ENCODE data around the gene COL4A2. TPM values are rescaled to one million over a fixed set of nuclear protein-coding genes. Genes with fewer than 3 reads are reported as not detected.

The COL4A2 gene
- total and polyA plus RNA-seq, 2 donors (not counting 1 experiment from before 2014, with no cell fraction given) = 0.17 TPM; not detected in 1

GRCh38 chr13:110478405-110479214, 171.5 kb downstream of the COL4A2 start:
- CTCF ChIA-PET = no interaction called here
- no peak overlapping the region for H3K9ac ChIP-seq (ENCODE audit: low read length)
- Mint-ChIP-seq H3K9me3 (ENCODE audit: insufficient read depth) (no peaks in the 10 kb centered on the region), H3K4me1 (peaks cover 15% of the 10 kb centered on the region), H3K4me3 (no peak overlapping the region), H3K27ac (no peak overlapping the region), H3K27me3 (no peaks in the 10 kb centered on the region)
- WGBS (ENCODE audit: insufficient coverage) = 90% methylated on average over 13 of the region's 16 CpGs
- no peak overlapping the region for H3K4me3 ChIP-seq (ENCODE audit: control extremely low read depth in 1 of 5, extremely low read depth in 1 of 5, insufficient read depth in 1 of 5, low read depth in 2 of 5, low read length in 4 of 5)
- H3K4me1 ChIP-seq (ENCODE audit: control insufficient read depth in 2 of 2, insufficient read depth in 2 of 2, low read length in 2 of 2) = peaks cover 7 to 13% of the 10 kb centered on the region in 2 donors
- H3K9me3 ChIP-seq (ENCODE audit: control extremely low read depth in 1 of 3, control insufficient read depth in 2 of 3, insufficient read depth in 1 of 3, low read length in 2 of 3) = no peaks in the 10 kb centered on the region
- no peak for TF ChIP-seq EZH2 (IDR thresholded peaks at IDR 0.05; ENCODE audit: borderline replicate concordance, insufficient read depth, low read depth, low read length, poor library complexity, severe bottlenecking)
- no peaks in the 10 kb centered on the region for H3K36me3 ChIP-seq (replicated peaks in 1 of 2; ENCODE audit: control extremely low read depth in 1 of 2, control insufficient read depth in 1 of 2, extremely low read depth in 1 of 2, insufficient read depth in 2 of 2, low read length in 1 of 2)
- intact Hi-C loops (cut with micrococcal nuclease) = loop anchor here (10.0 kb wide), 1 partner anchor 706 kb away; no protein-coding TSS in a partner anchor
- no peaks in the 10 kb centered on the region for H3K79me2 ChIP-seq (ENCODE audit: control insufficient read depth, insufficient read depth, low read length)
- H3K27ac ChIP-seq (ENCODE audit: low read length in 2 of 2) = no peak overlapping the region
- DNase-seq (no peak), ATAC-seq (ENCODE audit: low read depth) (no peak)
- no peaks in the 10 kb centered on the region for H4K20me1 ChIP-seq (ENCODE audit: control insufficient read depth, insufficient read depth, low read length, poor library complexity, severe bottlenecking)
- POLR2A ChIA-PET = no interaction called here
- no peak overlapping the region for H2AFZ ChIP-seq (ENCODE audit: insufficient read depth, low read depth, low read length, poor library complexity, severe bottlenecking)
- H3K27me3 ChIP-seq (replicated peaks in 1 of 4; ENCODE audit: control extremely low read depth in 1 of 4, control insufficient read depth in 3 of 4, insufficient read depth in 4 of 4, low read length in 3 of 4) = peaks cover 0 to 2% (median 0%) of the 10 kb centered on the region in 4 experiments
- no peak overlapping the region for H3K4me2 ChIP-seq (replicated peaks; ENCODE audit: low read depth, low read length, poor library complexity, severe bottlenecking)

GRCh38 chr13:110479215-110479545, 172.1 kb downstream of the COL4A2 start:
- H3K9me3 ChIP-seq (ENCODE audit: control extremely low read depth in 1 of 3, control insufficient read depth in 2 of 3, insufficient read depth in 1 of 3, low read length in 2 of 3) = no peaks in the 10 kb centered on the region
- no peaks in the 10 kb centered on the region for H3K27me3 Mint-ChIP-seq
- no peak overlapping the region for H3K4me3 ChIP-seq (ENCODE audit: control extremely low read depth in 1 of 5, extremely low read depth in 1 of 5, insufficient read depth in 1 of 5, low read depth in 2 of 5, low read length in 4 of 5)
- H3K9me3 Mint-ChIP-seq (ENCODE audit: insufficient read depth) = no peaks in the 10 kb centered on the region
- no peak for DNase-seq
- ChIA-PET POLR2A (no interaction called here), CTCF (no interaction called here)
- H3K27me3 ChIP-seq (replicated peaks in 1 of 4; ENCODE audit: control extremely low read depth in 1 of 4, control insufficient read depth in 3 of 4, insufficient read depth in 4 of 4, low read length in 3 of 4) = peaks cover 0 to 2% (median 0%) of the 10 kb centered on the region in 4 experiments
- H4K20me1 ChIP-seq (ENCODE audit: control insufficient read depth, insufficient read depth, low read length, poor library complexity, severe bottlenecking) = no peaks in the 10 kb centered on the region
- intact Hi-C loops (cut with micrococcal nuclease) = loop anchor here (10.0 kb wide), 1 partner anchor 706 kb away; no protein-coding TSS in a partner anchor
- ATAC-seq (ENCODE audit: low read depth) = no peak
- no peaks in the 10 kb centered on the region for H3K36me3 ChIP-seq (replicated peaks in 1 of 2; ENCODE audit: control extremely low read depth in 1 of 2, control insufficient read depth in 1 of 2, extremely low read depth in 1 of 2, insufficient read depth in 2 of 2, low read length in 1 of 2)
- H3K4me3 Mint-ChIP-seq = no peak overlapping the region
- no peaks in the 10 kb centered on the region for H3K79me2 ChIP-seq (ENCODE audit: control insufficient read depth, insufficient read depth, low read length)
- H2AFZ ChIP-seq (ENCODE audit: insufficient read depth, low read depth, low read length, poor library complexity, severe bottlenecking) = no peak overlapping the region
- 94% methylated on average over 6 of the region's 6 CpGs for WGBS (ENCODE audit: insufficient coverage)
- no peak overlapping the region for H3K27ac Mint-ChIP-seq
- H3K4me1 Mint-ChIP-seq = peaks cover 13% of the 10 kb centered on the region
- no peak overlapping the region for H3K27ac ChIP-seq (ENCODE audit: low read length in 2 of 2)
- no peak overlapping the region for H3K4me2 ChIP-seq (replicated peaks; ENCODE audit: low read depth, low read length, poor library complexity, severe bottlenecking)
- H3K4me1 ChIP-seq (ENCODE audit: control insufficient read depth in 2 of 2, insufficient read depth in 2 of 2, low read length in 2 of 2) = peaks cover 7 to 13% of the 10 kb centered on the region in 2 donors
- H3K9ac ChIP-seq (ENCODE audit: low read length) = no peak overlapping the region
- no peak for TF ChIP-seq EZH2 (IDR thresholded peaks at IDR 0.05; ENCODE audit: borderline replicate concordance, insufficient read depth, low read depth, low read length, poor library complexity, severe bottlenecking)

All from B cell (primary cell).